ENCODE measurements around the gene RAB6B.

Gene RAB6B

GRCh38 chr3:133895208-133896001, at the start of gene RAB6B:
Gene RAB6B (minus strand): TSS chr3:133895882. CDS start chr3:133895466, 416 bp downstream.
- TF ChIP-seq CTCF (IDR thresholded peaks at IDR 0.05; ENCODE audit: low read depth, low read length), result no peak
- no peak for DNase-seq (ENCODE audit: extremely low read depth, low read depth)

GRCh38 chr3:133944641-133945380, 49.1 kb upstream of the RAB6B start:
- TF ChIP-seq CTCF (IDR thresholded peaks at IDR 0.05; ENCODE audit: low read depth, low read length), result no peak
- no peak for DNase-seq (ENCODE audit: extremely low read depth, low read depth)

GRCh38 chr3:133944181-133944580, 48.5 kb upstream of the RAB6B start:
- no peak for DNase-seq (ENCODE audit: extremely low read depth, low read depth)
- no peak for TF ChIP-seq CTCF (IDR thresholded peaks at IDR 0.05; ENCODE audit: low read depth, low read length)

GRCh38 chr3:133943639-133944141, 48.0 kb upstream of the RAB6B start:
- peak; percentile 34 for DNase-seq (ENCODE audit: extremely low read depth, low read depth)
- TF ChIP-seq CTCF (IDR thresholded peaks at IDR 0.05; ENCODE audit: low read depth, low read length), result no peak

GRCh38 chr3:133943031-133943535, 47.4 kb upstream of the RAB6B start:
- TF ChIP-seq CTCF (IDR thresholded peaks at IDR 0.05; ENCODE audit: low read depth, low read length), result no peak
- DNase-seq (ENCODE audit: extremely low read depth, low read depth), result no peak

GRCh38 chr3:133941415-133941821, 45.7 kb upstream of the RAB6B start:
- no peak; the same call in 1 of the 2 replicates for TF ChIP-seq CTCF (IDR thresholded peaks at IDR 0.05; ENCODE audit: low read depth, low read length)
- DNase-seq (ENCODE audit: extremely low read depth, low read depth), result no peak

- no peak for TF ChIP-seq CTCF (IDR thresholded peaks at IDR 0.05; ENCODE audit: low read depth, low read length)
- DNase-seq (ENCODE audit: extremely low read depth, low read depth), result no peak
Measured at GRCh38 chr3:133940536-133940935, 44.9 kb upstream of the RAB6B start.
